Fibroblast of skin of scalp (primary cell): Measurements from ENCODE around the gene SLC22A4.

Source experiments
- DNase-seq: peaks from one replicate; pipeline ENCODE4 v3.0.0-alpha.2; 2013

The SLC22A4 gene

GRCh38 chr5:132377738-132378137 lies 83.5 kb downstream of the SLC22A4 start:
- no peak for DNase-seq

GRCh38 chr5:132378580-132378979 lies 84.4 kb downstream of the SLC22A4 start:
- no peak for DNase-seq

- no peak for DNase-seq
Observed at GRCh38 chr5:132380047-132380446, 85.9 kb downstream of the SLC22A4 start.

- DNase-seq: no peak
Observed at GRCh38 chr5:132380741-132381140, 86.5 kb downstream of the SLC22A4 start.

- DNase-seq: no peak
Observed at GRCh38 chr5:132381614-132382013, 87.4 kb downstream of the SLC22A4 start.

GRCh38 chr5:132383261-132383660 lies 89.1 kb downstream of the SLC22A4 start:
- no peak for DNase-seq

- no peak for DNase-seq
Observed at GRCh38 chr5:132383984-132384383, 89.8 kb downstream of the SLC22A4 start.

- DNase-seq: no peak
Observed at GRCh38 chr5:132384506-132385050, 90.4 kb downstream of the SLC22A4 start.

- DNase-seq: peak; percentile 75
Observed at GRCh38 chr5:132385326-132386105, 91.3 kb downstream of the SLC22A4 start.

- DNase-seq: peak; percentile 81
Observed at GRCh38 chr5:132386644-132387286, 92.6 kb downstream of the SLC22A4 start.

- DNase-seq: peak; percentile 100
Observed at GRCh38 chr5:132387640-132388117, 93.5 kb downstream of the SLC22A4 start.

- DNase-seq: peak; percentile 62
Observed at GRCh38 chr5:132388244-132389050, 94.3 kb downstream of the SLC22A4 start.

GRCh38 chr5:132389051-132389331 lies 94.8 kb downstream of the SLC22A4 start:
- DNase-seq: peak; percentile 48

GRCh38 chr5:132389585-132390286 lies 95.5 kb downstream of the SLC22A4 start:
- peak; percentile 100 for DNase-seq

- DNase-seq: no peak
Observed at GRCh38 chr5:132391247-132391646, 97.1 kb downstream of the SLC22A4 start.

- DNase-seq: no peak
Observed at GRCh38 chr5:132391870-132392269, 97.7 kb downstream of the SLC22A4 start.

- DNase-seq: no peak
Observed at GRCh38 chr5:132392411-132392810, 98.2 kb downstream of the SLC22A4 start.

GRCh38 chr5:132392978-132393825 lies 99.0 kb downstream of the SLC22A4 start:
- no peak for DNase-seq
